Measurements from ENCODE around the gene FXR2.

DNA sequence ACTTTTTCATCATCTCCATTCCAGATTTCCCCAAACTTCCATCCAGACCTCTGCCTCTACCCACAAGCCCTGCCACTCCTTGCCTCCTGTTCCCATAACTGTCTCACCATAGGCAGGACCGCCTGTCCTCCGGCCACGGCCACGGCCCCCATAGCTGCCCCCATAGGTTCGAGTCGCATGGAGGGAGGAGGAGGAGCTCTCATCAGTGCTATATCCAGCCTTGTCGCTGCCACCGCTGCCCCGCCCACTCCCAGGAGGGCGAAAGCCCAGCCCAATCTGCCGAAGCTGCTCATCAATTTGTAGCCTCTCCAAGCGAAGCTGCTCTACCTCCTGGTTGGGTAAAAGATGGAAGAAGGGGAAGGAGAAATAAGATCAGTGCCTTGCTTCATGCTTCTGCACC lies 21.4 kb downstream of the FXR2 start:
- TF ChIP-seq, protein P1, sequence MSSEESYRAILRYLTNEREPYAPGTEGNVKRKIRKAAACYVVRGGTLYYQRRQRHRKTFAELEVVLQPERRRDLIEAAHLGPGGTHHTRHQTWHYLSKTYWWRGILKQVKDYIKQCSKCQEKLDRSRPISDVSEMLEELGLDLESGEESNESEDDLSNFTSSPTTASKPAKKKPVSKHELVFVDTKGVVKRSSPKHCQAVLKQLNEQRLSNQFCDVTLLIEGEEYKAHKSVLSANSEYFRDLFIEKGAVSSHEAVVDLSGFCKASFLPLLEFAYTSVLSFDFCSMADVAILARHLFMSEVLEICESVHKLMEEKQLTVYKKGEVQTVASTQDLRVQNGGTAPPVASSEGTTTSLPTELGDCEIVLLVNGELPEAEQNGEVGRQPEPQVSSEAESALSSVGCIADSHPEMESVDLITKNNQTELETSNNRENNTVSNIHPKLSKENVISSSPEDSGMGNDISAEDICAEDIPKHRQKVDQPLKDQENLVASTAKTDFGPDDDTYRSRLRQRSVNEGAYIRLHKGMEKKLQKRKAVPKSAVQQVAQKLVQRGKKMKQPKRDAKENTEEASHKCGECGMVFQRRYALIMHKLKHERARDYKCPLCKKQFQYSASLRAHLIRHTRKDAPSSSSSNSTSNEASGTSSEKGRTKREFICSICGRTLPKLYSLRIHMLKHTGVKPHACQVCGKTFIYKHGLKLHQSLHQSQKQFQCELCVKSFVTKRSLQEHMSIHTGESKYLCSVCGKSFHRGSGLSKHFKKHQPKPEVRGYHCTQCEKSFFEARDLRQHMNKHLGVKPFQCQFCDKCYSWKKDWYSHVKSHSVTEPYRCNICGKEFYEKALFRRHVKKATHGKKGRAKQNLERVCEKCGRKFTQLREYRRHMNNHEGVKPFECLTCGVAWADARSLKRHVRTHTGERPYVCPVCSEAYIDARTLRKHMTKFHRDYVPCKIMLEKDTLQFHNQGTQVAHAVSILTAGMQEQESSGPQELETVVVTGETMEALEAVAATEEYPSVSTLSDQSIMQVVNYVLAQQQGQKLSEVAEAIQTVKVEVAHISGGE (CRISPR knock-in tag; IDR thresholded peaks at IDR 0.05): no peak
- TF ChIP-seq MAFK (IDR thresholded peaks at IDR 0.05; ENCODE audit: low read length) (no peak), MYC (IDR thresholded peaks at IDR 0.05; ENCODE audit: low read depth, low read length) (no peak), MYC (CRISPR knock-in tag; IDR thresholded peaks at IDR 0.05; ENCODE audit: borderline replicate concordance, low read depth) (no peak), HDAC2 (IDR thresholded peaks at IDR 0.05) (no peak), HEY1 (CRISPR knock-in tag; IDR thresholded peaks at IDR 0.05; ENCODE audit: borderline replicate concordance) (no peak), EZH2 (IDR thresholded peaks at IDR 0.05; ENCODE audit: borderline replicate concordance, low read depth, low read length) (no peak), RAD21 (CRISPR knock-in tag; conservative IDR thresholded peaks at IDR 0.05 in 1 of 2, IDR thresholded peaks at IDR 0.05 in 1 of 2) (no peak), RFX5 (IDR thresholded peaks at IDR 0.05; ENCODE audit: low read depth, low read length) (no peak), GTF2E2 (tag; IDR thresholded peaks at IDR 0.05) (no peak)
- TF ChIP-seq, protein P2, sequence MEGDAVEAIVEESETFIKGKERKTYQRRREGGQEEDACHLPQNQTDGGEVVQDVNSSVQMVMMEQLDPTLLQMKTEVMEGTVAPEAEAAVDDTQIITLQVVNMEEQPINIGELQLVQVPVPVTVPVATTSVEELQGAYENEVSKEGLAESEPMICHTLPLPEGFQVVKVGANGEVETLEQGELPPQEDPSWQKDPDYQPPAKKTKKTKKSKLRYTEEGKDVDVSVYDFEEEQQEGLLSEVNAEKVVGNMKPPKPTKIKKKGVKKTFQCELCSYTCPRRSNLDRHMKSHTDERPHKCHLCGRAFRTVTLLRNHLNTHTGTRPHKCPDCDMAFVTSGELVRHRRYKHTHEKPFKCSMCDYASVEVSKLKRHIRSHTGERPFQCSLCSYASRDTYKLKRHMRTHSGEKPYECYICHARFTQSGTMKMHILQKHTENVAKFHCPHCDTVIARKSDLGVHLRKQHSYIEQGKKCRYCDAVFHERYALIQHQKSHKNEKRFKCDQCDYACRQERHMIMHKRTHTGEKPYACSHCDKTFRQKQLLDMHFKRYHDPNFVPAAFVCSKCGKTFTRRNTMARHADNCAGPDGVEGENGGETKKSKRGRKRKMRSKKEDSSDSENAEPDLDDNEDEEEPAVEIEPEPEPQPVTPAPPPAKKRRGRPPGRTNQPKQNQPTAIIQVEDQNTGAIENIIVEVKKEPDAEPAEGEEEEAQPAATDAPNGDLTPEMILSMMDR (IDR thresholded peaks at IDR 0.05 in 2 of 3, conservative IDR thresholded peaks at IDR 0.05 in 1 of 3; ENCODE audit: insufficient read depth in 2 of 3, low read depth in 1 of 3, low read length in 3 of 3): no peak
- TF ChIP-seq, protein P3, sequence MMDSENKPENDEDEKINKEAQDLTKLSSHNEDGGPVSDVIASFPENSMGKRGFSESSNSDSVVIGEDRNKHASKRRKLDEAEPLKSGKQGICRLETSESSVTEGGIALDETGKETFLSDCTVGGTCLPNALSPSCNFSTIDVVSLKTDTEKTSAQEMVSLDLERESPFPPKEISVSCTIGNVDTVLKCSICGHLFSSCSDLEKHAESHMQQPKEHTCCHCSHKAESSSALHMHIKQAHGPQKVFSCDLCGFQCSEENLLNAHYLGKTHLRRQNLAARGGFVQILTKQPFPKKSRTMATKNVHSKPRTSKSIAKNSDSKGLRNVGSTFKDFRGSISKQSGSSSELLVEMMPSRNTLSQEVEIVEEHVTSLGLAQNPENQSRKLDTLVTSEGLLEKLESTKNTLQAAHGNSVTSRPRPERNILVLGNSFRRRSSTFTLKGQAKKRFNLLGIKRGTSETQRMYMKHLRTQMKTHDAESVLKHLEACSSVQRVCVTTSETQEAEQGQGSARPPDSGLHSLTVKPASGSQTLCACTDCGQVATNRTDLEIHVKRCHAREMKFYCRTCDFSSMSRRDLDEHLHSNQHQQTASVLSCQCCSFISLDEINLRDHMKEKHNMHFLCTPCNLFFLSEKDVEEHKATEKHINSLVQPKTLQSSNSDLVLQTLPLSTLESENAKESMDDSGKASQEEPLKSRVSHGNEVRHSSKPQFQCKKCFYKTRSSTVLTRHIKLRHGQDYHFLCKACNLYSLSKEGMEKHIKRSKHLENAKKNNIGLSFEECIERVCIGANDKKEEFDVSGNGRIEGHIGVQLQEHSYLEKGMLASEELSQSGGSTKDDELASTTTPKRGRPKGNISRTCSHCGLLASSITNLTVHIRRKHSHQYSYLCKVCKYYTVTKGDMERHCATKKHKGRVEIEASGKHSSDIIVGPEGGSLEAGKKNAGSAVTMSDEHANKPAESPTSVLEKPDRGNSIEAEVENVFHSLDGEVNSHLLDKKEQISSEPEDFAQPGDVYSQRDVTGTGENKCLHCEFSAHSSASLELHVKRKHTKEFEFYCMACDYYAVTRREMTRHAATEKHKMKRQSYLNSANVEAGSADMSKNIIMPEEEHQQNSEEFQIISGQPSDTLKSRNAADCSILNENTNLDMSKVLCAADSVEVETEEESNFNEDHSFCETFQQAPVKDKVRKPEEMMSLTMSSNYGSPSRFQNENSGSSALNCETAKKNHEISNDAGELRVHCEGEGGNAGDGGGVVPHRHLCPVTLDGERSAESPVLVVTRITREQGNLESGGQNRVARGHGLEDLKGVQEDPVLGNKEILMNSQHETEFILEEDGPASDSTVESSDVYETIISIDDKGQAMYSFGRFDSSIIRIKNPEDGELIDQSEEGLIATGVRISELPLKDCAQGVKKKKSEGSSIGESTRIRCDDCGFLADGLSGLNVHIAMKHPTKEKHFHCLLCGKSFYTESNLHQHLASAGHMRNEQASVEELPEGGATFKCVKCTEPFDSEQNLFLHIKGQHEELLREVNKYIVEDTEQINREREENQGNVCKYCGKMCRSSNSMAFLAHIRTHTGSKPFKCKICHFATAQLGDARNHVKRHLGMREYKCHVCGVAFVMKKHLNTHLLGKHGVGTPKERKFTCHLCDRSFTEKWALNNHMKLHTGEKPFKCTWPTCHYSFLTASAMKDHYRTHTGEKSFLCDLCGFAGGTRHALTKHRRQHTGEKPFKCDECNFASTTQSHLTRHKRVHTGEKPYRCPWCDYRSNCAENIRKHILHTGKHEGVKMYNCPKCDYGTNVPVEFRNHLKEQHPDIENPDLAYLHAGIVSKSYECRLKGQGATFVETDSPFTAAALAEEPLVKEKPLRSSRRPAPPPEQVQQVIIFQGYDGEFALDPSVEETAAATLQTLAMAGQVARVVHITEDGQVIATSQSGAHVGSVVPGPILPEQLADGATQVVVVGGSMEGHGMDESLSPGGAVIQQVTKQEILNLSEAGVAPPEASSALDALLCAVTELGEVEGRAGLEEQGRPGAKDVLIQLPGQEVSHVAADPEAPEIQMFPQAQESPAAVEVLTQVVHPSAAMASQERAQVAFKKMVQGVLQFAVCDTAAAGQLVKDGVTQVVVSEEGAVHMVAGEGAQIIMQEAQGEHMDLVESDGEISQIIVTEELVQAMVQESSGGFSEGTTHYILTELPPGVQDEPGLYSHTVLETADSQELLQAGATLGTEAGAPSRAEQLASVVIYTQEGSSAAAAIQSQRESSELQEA (IDR thresholded peaks at IDR 0.05; ENCODE audit: low read depth): no peak
- TF ChIP-seq, protein P4, sequence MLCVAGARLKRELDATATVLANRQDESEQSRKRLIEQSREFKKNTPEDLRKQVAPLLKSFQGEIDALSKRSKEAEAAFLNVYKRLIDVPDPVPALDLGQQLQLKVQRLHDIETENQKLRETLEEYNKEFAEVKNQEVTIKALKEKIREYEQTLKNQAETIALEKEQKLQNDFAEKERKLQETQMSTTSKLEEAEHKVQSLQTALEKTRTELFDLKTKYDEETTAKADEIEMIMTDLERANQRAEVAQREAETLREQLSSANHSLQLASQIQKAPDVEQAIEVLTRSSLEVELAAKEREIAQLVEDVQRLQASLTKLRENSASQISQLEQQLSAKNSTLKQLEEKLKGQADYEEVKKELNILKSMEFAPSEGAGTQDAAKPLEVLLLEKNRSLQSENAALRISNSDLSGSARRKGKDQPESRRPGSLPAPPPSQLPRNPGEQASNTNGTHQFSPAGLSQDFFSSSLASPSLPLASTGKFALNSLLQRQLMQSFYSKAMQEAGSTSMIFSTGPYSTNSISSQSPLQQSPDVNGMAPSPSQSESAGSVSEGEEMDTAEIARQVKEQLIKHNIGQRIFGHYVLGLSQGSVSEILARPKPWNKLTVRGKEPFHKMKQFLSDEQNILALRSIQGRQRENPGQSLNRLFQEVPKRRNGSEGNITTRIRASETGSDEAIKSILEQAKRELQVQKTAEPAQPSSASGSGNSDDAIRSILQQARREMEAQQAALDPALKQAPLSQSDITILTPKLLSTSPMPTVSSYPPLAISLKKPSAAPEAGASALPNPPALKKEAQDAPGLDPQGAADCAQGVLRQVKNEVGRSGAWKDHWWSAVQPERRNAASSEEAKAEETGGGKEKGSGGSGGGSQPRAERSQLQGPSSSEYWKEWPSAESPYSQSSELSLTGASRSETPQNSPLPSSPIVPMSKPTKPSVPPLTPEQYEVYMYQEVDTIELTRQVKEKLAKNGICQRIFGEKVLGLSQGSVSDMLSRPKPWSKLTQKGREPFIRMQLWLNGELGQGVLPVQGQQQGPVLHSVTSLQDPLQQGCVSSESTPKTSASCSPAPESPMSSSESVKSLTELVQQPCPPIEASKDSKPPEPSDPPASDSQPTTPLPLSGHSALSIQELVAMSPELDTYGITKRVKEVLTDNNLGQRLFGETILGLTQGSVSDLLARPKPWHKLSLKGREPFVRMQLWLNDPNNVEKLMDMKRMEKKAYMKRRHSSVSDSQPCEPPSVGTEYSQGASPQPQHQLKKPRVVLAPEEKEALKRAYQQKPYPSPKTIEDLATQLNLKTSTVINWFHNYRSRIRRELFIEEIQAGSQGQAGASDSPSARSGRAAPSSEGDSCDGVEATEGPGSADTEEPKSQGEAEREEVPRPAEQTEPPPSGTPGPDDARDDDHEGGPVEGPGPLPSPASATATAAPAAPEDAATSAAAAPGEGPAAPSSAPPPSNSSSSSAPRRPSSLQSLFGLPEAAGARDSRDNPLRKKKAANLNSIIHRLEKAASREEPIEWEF (CRISPR knock-in tag; IDR thresholded peaks at IDR 0.05): no peak

Data from K562 (cell line).